Endothelial cell of umbilical vein (primary cell): ENCODE results near the gene FOXP4. TPM values are rescaled to one million over a fixed set of nuclear protein-coding genes. Genes with fewer than 3 reads are reported as not detected.

Source experiments
- BruUV-seq: library from RNA; stranded (reverse); fragments of 400-500 nt; replicated peaks from 2 replicates; lab custom pipeline; 2021; lab: Mats Ljungman, UMichigan
- CTCF ChIA-PET: fragments of 300-600, 350-600 bp; sonication (Branson Sonifier 250); formaldehyde crosslinking; loops from one replicate; lab custom pipeline; 2021; ENCODE audit warnings: antibody characterized with exemption, inconsistent platforms; lab: Charles Lee
- POLR2A ChIA-PET: fragments of 300-600, 350-600 bp; sonication (Branson Sonifier 250); formaldehyde crosslinking; loops from one replicate; lab custom pipeline; 2021; ENCODE audit warnings: antibody characterized with exemption, inconsistent platforms; lab: Charles Lee
- DNase-seq: peaks from one replicate; pipeline ENCODE4 v3.0.0-alpha.2; 2011; ENCODE audit warnings: low read depth, low spot score
- FAIRE-seq: peaks from 2 replicates; lab custom pipeline; 2011; peaks lifted over from hg19 to GRCh38; lab: Jason Lieb, UNC
- H2AFZ ChIP-seq: 2 replicates; pipeline ENCODE4 v1.6.0; 2012; ENCODE audit warnings: low read depth, low read length, control low read depth, inconsistent platforms
- H3K27ac ChIP-seq: 2 replicates; pipeline ENCODE4 v1.5.1; 2011; ENCODE audit warnings: low read depth, mild to moderate bottlenecking, control low read depth, low read length, moderate library complexity; ENCODE audit not compliant: insufficient read depth
- H3K27me3 ChIP-seq, 2 experiments: 2 replicates each; pipeline versions ENCODE4 v1.6.0 to v1.6.1; 2011; ENCODE audit warnings: low read length in 2 of 2, mixed read lengths in 1 of 2; ENCODE audit not compliant: control insufficient read depth in 2 of 2, insufficient read depth in 2 of 2
- H3K36me3 ChIP-seq, 2 experiments: 2 replicates in 1 of 2; 3 replicates in 1 of 2; pipeline ENCODE4 v1.5.1; 2011; ENCODE audit warnings: low read length in 2 of 2, mild to moderate bottlenecking in 1 of 2, moderate library complexity in 1 of 2; ENCODE audit not compliant: control insufficient read depth in 2 of 2, insufficient read depth in 2 of 2; ENCODE audit errors: extremely low read depth in 1 of 2
- H3K4me1 ChIP-seq: 3 replicates; pipeline ENCODE4 v1.5.1; 2011; ENCODE audit warnings: mild to moderate bottlenecking, low read length; ENCODE audit not compliant: control insufficient read depth, insufficient read depth; ENCODE audit errors: extremely low read depth
- H3K4me2 ChIP-seq: 2 replicates; pipeline ENCODE4 v1.6.1; 2011; ENCODE audit warnings: low read length, control low read depth, mixed read lengths; ENCODE audit not compliant: insufficient read depth
- H3K4me3 ChIP-seq, 3 experiments: fragments of 200-600 bp in 1 of 3; sonication (generic), shearing (Covaris generic) in 1 of 3; replicated peaks in 1 of 3; 2 replicates each; pipeline ENCODE4 v1.5.1; 2011 to 2016; ENCODE audit warnings: control low read depth in 3 of 3, low read length in 3 of 3, mild to moderate bottlenecking in 2 of 3, inconsistent platforms in 1 of 3, low read depth in 1 of 3, moderate library complexity in 1 of 3; ENCODE audit not compliant: insufficient read depth in 1 of 3
- H3K79me2 ChIP-seq: 2 replicates; pipeline ENCODE4 v1.6.0; 2012; ENCODE audit warnings: low read length, inconsistent platforms; ENCODE audit not compliant: control insufficient read depth, insufficient read depth
- H3K9ac ChIP-seq: replicated peaks from 2 replicates; pipeline ENCODE3; 2011; ENCODE audit warnings: low read length, control low read depth; ENCODE audit not compliant: insufficient read depth; ENCODE audit errors: extremely low read depth
- H3K9me1 ChIP-seq: replicated peaks from 3 replicates; pipeline ENCODE4 v1.6.0; 2011; ENCODE audit warnings: mild to moderate bottlenecking, low read length; ENCODE audit not compliant: control insufficient read depth, insufficient read depth; ENCODE audit errors: extremely low read depth
- H3K9me3 ChIP-seq: replicated peaks from 2 replicates; pipeline ENCODE4 v1.5.1; 2012; ENCODE audit warnings: low read length, inconsistent platforms; ENCODE audit not compliant: control insufficient read depth, insufficient read depth
- H4K20me1 ChIP-seq: replicated peaks from 2 replicates; pipeline ENCODE3; 2011; ENCODE audit warnings: mild to moderate bottlenecking, low read length; ENCODE audit not compliant: control insufficient read depth, insufficient read depth; ENCODE audit errors: extremely low read depth
- EZH2 ChIP-seq: IDR thresholded peaks from 2 replicates; pipeline ENCODE4 v1.6.1; 2012; ENCODE audit warnings: borderline replicate concordance, low read depth, mild to moderate bottlenecking, moderate library complexity, low read length, inconsistent platforms; ENCODE audit not compliant: severe bottlenecking
- FOS ChIP-seq: IDR thresholded peaks from 2 replicates; pipeline ENCODE4 v1.6.1; 2011; ENCODE audit warnings: mild to moderate bottlenecking, low read length, moderate library complexity, borderline replicate concordance; ENCODE audit not compliant: insufficient read depth
- GATA2 ChIP-seq: IDR thresholded peaks from 2 replicates; pipeline ENCODE4 v1.7.0; 2011; ENCODE audit warnings: low read depth, mild to moderate bottlenecking, moderate library complexity, mixed read lengths, low read length; ENCODE audit not compliant: insufficient read length, insufficient read depth
- JUN ChIP-seq: IDR thresholded peaks from 2 replicates; pipeline ENCODE4 v1.6.1; 2011; ENCODE audit warnings: borderline replicate concordance, low read depth; ENCODE audit not compliant: insufficient read length, insufficient read depth
- MYC ChIP-seq: IDR thresholded peaks from one replicate; pipeline ENCODE4 v1.6.1; 2011; ENCODE audit warnings: mild to moderate bottlenecking, low read depth, low read length
- POLR2A ChIP-seq: IDR thresholded peaks from 2 replicates; pipeline ENCODE4 v1.6.1; 2012; ENCODE audit warnings: low read depth, mild to moderate bottlenecking, control low read depth, low read length
- POLR2AphosphoS5 ChIP-seq: IDR thresholded peaks from 2 replicates; pipeline ENCODE4 v1.6.1; 2012; ENCODE audit warnings: low read depth, mild to moderate bottlenecking, control low read depth, low read length, moderate library complexity; ENCODE audit not compliant: insufficient read depth
- dilution Hi-C: fragments of 300-500 bp; cut with MboI; formaldehyde crosslinking; loops from one replicate; pipeline ENCODE4 v1.15.0; 2019; ENCODE audit warnings: low sequenced_read_pairs; ENCODE audit not compliant: extremely low pct_ligation_motif_present
- intact Hi-C: fragments of 100-400 bp; cut with micrococcal nuclease; formaldehyde crosslinking; loops from one replicate; pipeline ENCODE4 v1.10.0; 2022
- polyA plus RNA-seq, 4 experiments: library from polyadenylated mRNA; depleted of rRNA in 3 of 4; stranded (reverse) in 3 of 4; unstranded in 1 of 4; fragments of >200 nt; gene quantifications; 2 replicates each; pipeline versions ENCODE4 v1.2.1 to v1.2.3, GENCODE V29; 2011 to 2012; ENCODE audit warnings: missing spikeins in 1 of 4
- total RNA-seq: library from RNA; stranded (reverse); gene quantifications from 2 replicates; pipeline ENCODE4 v1.2.3, GENCODE V29; 2021
- TF ChIP-seq, protein P1 (sequence below), 2 donors: IDR thresholded peaks; 1 replicate in 1 of 2; 2 replicates in 1 of 2; pipeline ENCODE4 v1.5.1; 2011; ENCODE audit warnings: low read length in 2 of 2, mild to moderate bottlenecking in 2 of 2, moderate library complexity in 2 of 2, control low read depth in 1 of 2, inconsistent platforms in 1 of 2, low read depth in 1 of 2; ENCODE audit not compliant: insufficient read depth in 1 of 2; ENCODE audit errors: extremely low read depth in 1 of 2
- TF ChIP-seq, protein P2 (sequence below): IDR thresholded peaks from 2 replicates; pipeline ENCODE4 v1.6.1; 2011; ENCODE audit not compliant: insufficient read depth, insufficient read length

Gene FOXP4
- total and polyA plus RNA-seq, 2 donors (not counting 3 experiments of a cell fraction or from before 2014, with no cell fraction given) = 5.6 to 23.9 TPM

DNA sequence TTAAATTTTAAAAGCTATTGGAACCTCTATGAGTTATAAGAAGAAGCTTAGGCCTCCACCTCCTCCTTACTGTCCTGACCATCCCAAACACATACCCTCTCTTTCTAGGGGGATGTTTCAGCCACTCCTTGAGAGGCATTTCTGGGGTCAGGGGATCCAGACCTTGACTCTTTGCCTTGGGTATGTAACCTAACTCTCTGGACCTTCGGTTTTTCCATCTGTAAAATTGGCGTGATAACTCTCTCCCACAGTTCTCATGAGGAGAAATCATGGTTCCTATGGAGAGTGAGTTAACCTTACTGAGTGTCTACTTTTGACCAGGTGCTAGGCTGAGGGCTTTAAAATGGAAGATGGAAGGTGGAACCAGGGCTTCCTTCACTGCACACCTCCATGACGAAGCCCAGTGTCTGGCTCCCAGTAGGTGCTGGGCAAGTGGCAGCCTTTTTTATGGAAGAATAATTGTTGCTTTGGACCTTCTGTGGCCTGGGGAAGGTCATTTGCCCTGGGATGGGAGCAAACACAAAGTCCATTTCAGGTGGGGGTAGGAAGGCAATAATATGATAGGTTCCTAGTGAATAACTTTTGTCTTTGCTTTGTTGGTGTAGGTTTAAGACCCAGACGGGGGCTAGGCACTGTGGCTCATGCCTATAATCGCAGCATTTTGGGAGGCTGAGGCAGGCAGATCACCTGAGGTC is 18.4 kb downstream of the FOXP4 start:
- Histone ChIP-seq H3K79me2 (no peaks in the 10 kb centered on the region), H3K4me1 (peaks cover 8% of the 10 kb centered on the region), H3K4me2 (no peak overlapping the region), H3K36me3 (peaks cover 0 to 20% of the 10 kb centered on the region in 2 experiments), H3K27ac (no peak overlapping the region), H3K9me3 (no peaks in the 10 kb centered on the region), H3K9me1 (no peaks in the 10 kb centered on the region), H3K27me3 (no peaks in the 10 kb centered on the region), H3K4me3 (no peak overlapping the region), H3K9ac (no peak overlapping the region), H2AFZ (no peak overlapping the region), H4K20me1 (no peaks in the 10 kb centered on the region)
- intact Hi-C loops (no loop called here), dilution Hi-C loops (no loop called here)
- BruUV-seq = no TSS peak
- ChIA-PET CTCF (no interaction called here), POLR2A (no interaction called here)
- FAIRE-seq (no peak), DNase-seq (no peak)
- no peak for TF ChIP-seq EZH2
- TF ChIP-seq MYC = no peak
- no peak for TF ChIP-seq FOS
- TF ChIP-seq POLR2AphosphoS5 = no peak
- TF ChIP-seq, protein P1, sequence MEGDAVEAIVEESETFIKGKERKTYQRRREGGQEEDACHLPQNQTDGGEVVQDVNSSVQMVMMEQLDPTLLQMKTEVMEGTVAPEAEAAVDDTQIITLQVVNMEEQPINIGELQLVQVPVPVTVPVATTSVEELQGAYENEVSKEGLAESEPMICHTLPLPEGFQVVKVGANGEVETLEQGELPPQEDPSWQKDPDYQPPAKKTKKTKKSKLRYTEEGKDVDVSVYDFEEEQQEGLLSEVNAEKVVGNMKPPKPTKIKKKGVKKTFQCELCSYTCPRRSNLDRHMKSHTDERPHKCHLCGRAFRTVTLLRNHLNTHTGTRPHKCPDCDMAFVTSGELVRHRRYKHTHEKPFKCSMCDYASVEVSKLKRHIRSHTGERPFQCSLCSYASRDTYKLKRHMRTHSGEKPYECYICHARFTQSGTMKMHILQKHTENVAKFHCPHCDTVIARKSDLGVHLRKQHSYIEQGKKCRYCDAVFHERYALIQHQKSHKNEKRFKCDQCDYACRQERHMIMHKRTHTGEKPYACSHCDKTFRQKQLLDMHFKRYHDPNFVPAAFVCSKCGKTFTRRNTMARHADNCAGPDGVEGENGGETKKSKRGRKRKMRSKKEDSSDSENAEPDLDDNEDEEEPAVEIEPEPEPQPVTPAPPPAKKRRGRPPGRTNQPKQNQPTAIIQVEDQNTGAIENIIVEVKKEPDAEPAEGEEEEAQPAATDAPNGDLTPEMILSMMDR (IDR thresholded peaks at IDR 0.05; ENCODE audit: extremely low read depth in 1 of 2, insufficient read depth in 1 of 2, low read depth in 1 of 2, low read length in 2 of 2) = no peak
- TF ChIP-seq, protein P2, sequence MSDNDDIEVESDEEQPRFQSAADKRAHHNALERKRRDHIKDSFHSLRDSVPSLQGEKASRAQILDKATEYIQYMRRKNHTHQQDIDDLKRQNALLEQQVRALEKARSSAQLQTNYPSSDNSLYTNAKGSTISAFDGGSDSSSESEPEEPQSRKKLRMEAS = no peak
- TF ChIP-seq JUN = no peak
- no peak for TF ChIP-seq POLR2A
- TF ChIP-seq GATA2 = no peak
